ENCODE results near the gene REEP6.
A peak's percentile ranks its signal among the peaks of the same experiment; 100 is the strongest.

Gene REEP6

GRCh38 chr19:1489463-1490310, 1.3 kb upstream of the REEP6 start:
- no peak for TF ChIP-seq CTCF (conservative IDR thresholded peaks at IDR 0.05; ENCODE audit: low read length)
- H3K4me3 ChIP-seq (ENCODE audit: low read length) = peak overlapping the region; percentile 74
- no peak for DNase-seq (ENCODE audit: low read depth)

GRCh38 chr19:1490311-1491113, 469 bp upstream of the REEP6 start, which contains the start of gene PCSK4:
PCSK4 (minus strand) TSS chr19:1490350; CDS start chr19:1490346, 4 bp downstream.
- peak; percentile 98 for DNase-seq (ENCODE audit: low read depth)
- H3K4me3 ChIP-seq (ENCODE audit: low read length) = peak within 1 kb of the TSS; percentile 74
- no peak for TF ChIP-seq CTCF (conservative IDR thresholded peaks at IDR 0.05; ENCODE audit: low read length)

GRCh38 chr19:1491849-1492170, 829 bp downstream of the REEP6 start:
- no peak overlapping the region for H3K4me3 ChIP-seq (ENCODE audit: low read length)
- no peak for DNase-seq (ENCODE audit: low read depth)
- no peak for TF ChIP-seq CTCF (conservative IDR thresholded peaks at IDR 0.05; ENCODE audit: low read length)

GRCh38 chr19:1492474-1493006, 1.6 kb downstream of the REEP6 start:
- no peak for TF ChIP-seq CTCF (conservative IDR thresholded peaks at IDR 0.05; ENCODE audit: low read length)
- no peak overlapping the region for H3K4me3 ChIP-seq (ENCODE audit: low read length)
- no peak for DNase-seq (ENCODE audit: low read depth)

- H3K4me3 ChIP-seq (ENCODE audit: low read length) = no peak overlapping the region
- no peak for TF ChIP-seq CTCF (conservative IDR thresholded peaks at IDR 0.05; ENCODE audit: low read length)
- DNase-seq (ENCODE audit: low read depth) = no peak
Measured at GRCh38 chr19:1494115-1494815, 3.3 kb downstream of the REEP6 start.

GRCh38 chr19:1495051-1495798, 4.2 kb downstream of the REEP6 start:
- no peak for DNase-seq (ENCODE audit: low read depth)
- no peak for TF ChIP-seq CTCF (conservative IDR thresholded peaks at IDR 0.05; ENCODE audit: low read length)
- H3K4me3 ChIP-seq (ENCODE audit: low read length) = no peak overlapping the region
